Effector memory CD4-positive, alpha-beta T cell (primary cell): ENCODE results near the gene TJP3.
A peak's percentile ranks its signal among the peaks of the same experiment; 100 is the strongest.
"Not testable (repeated sequence)": the region's sequence is repeated elsewhere in the genome, so short reads cannot be mapped to it uniquely, and the experiment has no call there.

Experiments used
- DNase-seq, 3 donors: peaks; one replicate each; pipeline ENCODE4 v3.0.0-alpha.2; 2020
- H3K27ac ChIP-seq: 2 replicates; pipeline ENCODE4 v1.7.0; 2013; ENCODE audit warnings: mild to moderate bottlenecking, low read length, moderate library complexity; ENCODE audit not compliant: insufficient read depth, poor library complexity, severe bottlenecking
- H3K27me3 ChIP-seq: replicated peaks from 2 replicates; pipeline ENCODE4 v1.7.0; 2013; ENCODE audit warnings: mild to moderate bottlenecking, low read length; ENCODE audit not compliant: insufficient read depth, control insufficient read depth, poor library complexity, severe bottlenecking
- H3K36me3 ChIP-seq: 2 replicates; pipeline ENCODE4 v1.7.0; 2013; ENCODE audit warnings: mild to moderate bottlenecking, low read length, moderate library complexity; ENCODE audit not compliant: control insufficient read depth, insufficient read depth
- H3K4me1 ChIP-seq: 2 replicates; pipeline ENCODE4 v1.7.0; 2013; ENCODE audit warnings: low read length, mild to moderate bottlenecking; ENCODE audit not compliant: control insufficient read depth, insufficient read depth, poor library complexity, severe bottlenecking
- H3K4me3 ChIP-seq: 2 replicates; pipeline ENCODE4 v1.7.0; 2013; ENCODE audit warnings: low read length, low read depth, mild to moderate bottlenecking; ENCODE audit not compliant: insufficient read depth, poor library complexity, severe bottlenecking
- H3K9me3 ChIP-seq: 2 replicates; pipeline ENCODE4 v1.7.0; 2013; ENCODE audit warnings: mild to moderate bottlenecking, low read length, moderate library complexity; ENCODE audit not compliant: control insufficient read depth

The TJP3 gene

DNA sequence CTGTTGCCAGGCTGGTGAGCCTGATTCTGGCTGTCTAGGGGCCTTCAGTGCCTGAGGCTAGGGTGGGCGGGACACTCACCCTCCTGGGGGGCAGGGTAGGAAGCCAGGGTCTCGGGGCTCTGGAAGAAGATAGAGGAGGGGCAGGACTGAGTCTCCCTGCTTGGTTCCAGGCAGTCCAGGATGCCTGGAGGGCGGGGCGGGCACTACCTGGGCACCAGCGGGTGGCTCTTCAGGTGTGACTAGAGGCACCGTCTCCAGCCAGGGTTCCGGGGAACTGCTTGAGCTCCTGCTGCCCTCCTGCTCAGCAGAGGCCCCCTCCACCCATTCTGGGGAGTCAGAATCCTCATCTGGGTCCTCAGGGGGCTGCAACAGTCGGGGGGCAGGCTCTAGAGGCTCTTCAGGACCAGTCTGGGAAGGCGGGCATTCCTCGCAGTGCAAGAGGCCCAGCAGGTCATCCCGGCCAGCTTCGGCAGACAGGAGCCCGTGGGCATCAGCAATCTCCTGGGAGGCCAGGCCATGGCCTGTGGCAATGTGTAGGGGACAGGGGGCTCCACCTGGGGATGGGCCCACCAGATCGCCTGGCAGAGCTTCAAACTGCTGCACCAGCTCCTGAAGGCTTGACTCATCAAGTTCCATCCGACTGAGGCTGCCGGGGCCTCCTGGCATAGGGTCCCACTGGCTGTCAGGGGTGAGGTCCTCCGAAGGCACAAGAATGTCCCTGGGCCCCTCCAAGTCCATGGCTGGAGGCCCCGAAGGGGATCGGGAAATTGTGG, 51.5 kb downstream of the TJP3 start:
- DNase-seq = no peak
- H3K27ac ChIP-seq = peak overlapping the region; percentile 18
- no peak overlapping the region for H3K4me3 ChIP-seq
- H3K36me3 ChIP-seq = peaks cover 9% of the 10 kb centered on the region
- no peaks in the 10 kb centered on the region for H3K9me3 ChIP-seq
- no peaks in the 10 kb centered on the region for H3K27me3 ChIP-seq
- peaks cover 33% of the 10 kb centered on the region for H3K4me1 ChIP-seq

DNA sequence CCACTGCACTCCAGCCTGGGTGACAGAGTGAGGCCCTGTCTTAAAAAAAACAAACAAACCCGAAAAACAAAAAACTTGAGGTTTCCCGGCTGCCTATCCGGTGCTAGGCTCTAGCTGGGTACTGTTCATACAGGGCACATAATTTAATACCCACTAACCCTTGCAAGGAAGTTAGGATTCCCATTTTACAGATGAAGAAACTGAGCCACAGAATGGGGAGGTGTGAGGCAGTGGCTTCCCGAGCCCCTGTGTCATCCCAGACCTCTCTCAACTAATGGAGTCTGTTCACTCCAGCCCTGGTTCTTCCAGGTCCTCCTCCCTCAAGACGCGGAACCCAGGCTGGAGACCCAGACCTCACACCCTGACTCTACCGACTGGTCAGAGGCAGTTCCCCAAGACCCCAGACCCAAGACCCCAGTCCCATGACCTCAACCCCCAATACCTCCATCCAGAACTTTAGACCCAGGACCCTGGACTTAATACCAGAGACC, 52.7 kb downstream of the TJP3 start:
- Histone ChIP-seq H3K27me3 (no peaks in the 10 kb centered on the region), H3K36me3 (peaks cover 14% of the 10 kb centered on the region), H3K9me3 (no peaks in the 10 kb centered on the region), H3K4me3 (peak overlapping the region; percentile 86), H3K27ac (peak overlapping the region; percentile 99), H3K4me1 (peaks cover 33% of the 10 kb centered on the region)
- peak in 1 of 3 donors; percentile 7 for DNase-seq

DNA sequence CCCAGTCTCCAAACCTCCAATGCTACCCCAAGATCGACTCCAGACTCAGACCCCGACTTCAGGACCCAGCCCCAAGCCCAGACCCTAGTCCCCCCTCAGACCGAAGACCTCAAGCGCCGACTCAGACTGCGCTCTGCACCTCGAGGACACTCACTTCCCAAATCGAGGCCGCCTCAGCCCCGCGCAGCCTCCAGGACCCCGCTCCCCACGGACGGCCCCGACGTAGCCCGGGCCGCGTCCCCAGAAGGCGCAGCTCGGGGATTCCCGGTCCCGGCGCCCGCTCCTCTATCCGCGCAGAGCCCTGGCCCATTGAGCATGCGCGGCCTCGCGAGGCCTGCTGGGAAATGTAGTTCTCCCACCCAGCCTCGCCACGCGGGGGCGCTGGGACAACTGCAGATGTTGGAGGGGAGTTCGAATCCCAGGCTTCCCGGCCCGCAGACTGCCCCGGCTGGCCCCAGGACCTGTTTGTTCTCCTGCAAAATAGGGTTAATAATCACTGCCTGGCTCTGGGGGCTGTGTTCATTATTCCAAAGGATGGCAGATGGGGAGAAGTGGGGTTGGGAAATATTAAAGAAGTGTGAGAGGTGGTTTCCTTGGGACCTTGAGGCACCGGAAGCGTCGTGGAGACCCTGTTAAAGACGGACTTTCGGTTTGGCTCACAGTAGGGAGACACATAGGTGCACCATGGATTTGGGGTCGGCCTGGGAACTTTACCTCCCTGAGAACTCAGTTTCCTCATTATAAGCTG, 53.4 kb downstream of the TJP3 start, which contains the start of gene APBA3:
APBA3 (minus strand) TSS at position 311 of the 748 bp plus-strand sequence. CDS start 1,428 bp downstream, outside the sequence.
- H3K36me3 ChIP-seq = peaks cover 18% of the 10 kb centered on the region

DNA sequence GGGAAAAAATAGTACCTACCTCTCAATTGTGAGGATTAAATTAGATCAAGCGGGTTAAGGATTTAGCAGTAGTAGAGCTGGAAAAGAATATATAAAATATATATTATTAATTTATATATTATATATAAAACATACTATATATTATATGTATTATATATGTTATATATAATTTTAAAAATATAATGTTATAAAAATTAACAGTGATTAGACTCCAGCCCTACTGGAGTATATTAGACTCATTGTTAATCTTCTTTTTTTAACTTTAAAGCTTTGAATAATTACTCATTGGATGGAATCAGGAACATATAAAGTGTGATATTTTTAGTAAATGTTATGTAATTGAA, 53.9 kb downstream of the TJP3 start:
- Histone ChIP-seq H3K27ac (peak overlapping the region; percentile 100), H3K9me3 (no peaks in the 10 kb centered on the region), H3K4me1 (peaks cover 40% of the 10 kb centered on the region), H3K36me3 (peaks cover 23% of the 10 kb centered on the region), H3K4me3 (no peak overlapping the region), H3K27me3 (no peaks in the 10 kb centered on the region)
- DNase-seq = no peak

More for the DNA sequence above, 53.4 kb downstream of the TJP3 start, which contains the start of gene APBA3:
- H3K9me3 ChIP-seq = no peaks in the 10 kb centered on the region
- peak; percentile 88 to 91 (median 90) for DNase-seq
- H3K4me3 ChIP-seq = peak within 1 kb of the TSS; percentile 86
- peak within 1 kb of the TSS; percentile 100 for H3K27ac ChIP-seq
- peaks cover 37% of the 10 kb centered on the region for H3K4me1 ChIP-seq
- H3K27me3 ChIP-seq = no peaks in the 10 kb centered on the region

DNA sequence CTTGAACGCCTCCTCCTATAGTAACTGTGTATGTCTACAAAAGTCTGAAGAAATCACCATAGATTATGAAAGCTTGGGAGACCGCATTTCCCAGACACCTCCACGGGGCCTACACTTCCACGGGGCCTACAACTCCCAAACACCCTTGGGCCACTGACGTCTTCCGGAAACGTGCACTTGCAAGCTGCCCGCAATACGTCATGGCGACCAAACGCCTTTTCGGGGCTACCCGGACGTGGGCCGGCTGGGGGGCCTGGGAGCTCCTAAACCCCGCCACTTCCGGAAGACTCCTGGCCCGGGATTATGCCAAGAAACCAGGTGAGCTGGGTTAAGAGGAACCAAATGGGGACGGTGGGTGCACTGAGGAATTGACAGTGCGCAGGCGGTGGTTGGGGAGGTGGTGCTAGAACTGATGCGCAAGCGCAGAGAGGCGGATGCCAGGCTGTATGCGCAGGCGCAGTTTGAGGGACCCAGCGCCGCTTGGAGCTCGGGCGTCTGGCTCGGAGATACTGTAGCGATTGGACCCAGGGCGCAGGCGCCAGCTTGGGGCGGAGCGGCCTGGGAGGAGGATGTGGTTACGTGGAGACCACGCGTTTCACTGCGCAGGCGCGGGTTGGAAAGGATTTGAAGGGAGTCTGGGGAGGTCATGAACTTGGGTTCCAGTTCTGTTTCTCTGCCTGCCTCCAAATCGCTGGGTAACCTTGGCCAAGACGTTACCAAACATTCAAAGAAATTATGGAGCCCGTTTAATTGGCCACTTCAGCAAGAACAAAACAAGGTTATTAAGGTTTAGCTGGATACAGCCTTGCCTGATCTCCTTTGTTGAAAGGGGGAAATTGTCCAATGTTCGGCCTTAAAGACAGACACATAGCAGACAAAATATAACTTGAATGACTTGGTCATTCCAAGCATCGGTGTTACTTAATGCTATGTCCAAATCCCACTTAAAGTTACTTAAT, 54.6 kb downstream of the TJP3 start, which contains the start of gene MRPL54:
MRPL54 (plus strand) TSS at position 182 of the 959 bp plus-strand sequence; CDS start at position 201, 19 bp downstream.
- Histone ChIP-seq H3K27ac (peak within 1 kb of the TSS; percentile 100), H3K4me1 (peaks cover 40% of the 10 kb centered on the region), H3K27me3 (no peaks in the 10 kb centered on the region), H3K4me3 (peak within 1 kb of the TSS; percentile 86), H3K36me3 (peaks cover 27% of the 10 kb centered on the region), H3K9me3 (no peaks in the 10 kb centered on the region)
- peak; percentile 98 to 99 (median 99) for DNase-seq

DNA sequence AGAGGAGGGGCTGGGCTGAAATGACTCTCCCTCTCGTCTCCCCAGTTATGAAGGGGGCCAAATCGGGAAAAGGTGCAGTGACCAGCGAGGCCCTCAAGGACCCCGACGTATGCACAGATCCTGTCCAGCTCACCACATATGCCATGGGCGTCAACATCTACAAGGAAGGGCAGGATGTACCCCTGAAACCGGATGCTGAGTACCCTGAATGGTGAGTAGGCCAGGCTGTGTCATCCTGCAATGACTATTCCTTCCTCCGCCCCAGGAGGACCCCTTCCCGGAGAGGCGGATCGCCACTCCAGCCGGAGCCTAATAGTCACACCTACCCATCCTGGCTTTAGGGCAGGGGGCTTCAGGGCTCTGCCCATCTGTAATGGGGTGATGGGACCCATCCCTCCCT, 56.9 kb downstream of the TJP3 start:
- H3K4me3 ChIP-seq = no peak overlapping the region
- no peaks in the 10 kb centered on the region for H3K27me3 ChIP-seq
- H3K9me3 ChIP-seq = no peaks in the 10 kb centered on the region
- H3K4me1 ChIP-seq = peaks cover 29% of the 10 kb centered on the region
- peaks cover 40% of the 10 kb centered on the region for H3K36me3 ChIP-seq
- no peak for DNase-seq
- no peak overlapping the region for H3K27ac ChIP-seq

DNA sequence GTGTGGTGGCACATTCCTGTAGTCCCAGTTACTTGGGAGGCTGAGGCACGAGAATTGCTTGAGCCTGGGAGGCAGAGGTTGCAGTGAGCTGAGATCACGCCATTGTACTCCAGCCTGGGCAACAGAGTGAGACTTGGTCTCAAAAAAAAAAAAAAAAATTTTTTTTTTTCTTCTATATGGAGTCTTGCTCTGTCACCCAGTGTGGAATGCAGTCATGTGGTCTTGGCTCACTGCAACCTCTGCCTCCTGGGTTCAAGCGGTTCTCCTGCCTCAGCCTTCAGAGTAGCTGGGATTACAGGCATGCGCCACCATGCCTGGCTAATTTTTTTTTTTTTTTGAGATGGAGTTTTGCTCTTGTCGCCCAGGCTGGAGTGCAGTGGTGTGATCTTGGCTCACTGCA, 57.6 kb downstream of the TJP3 start:
- Histone ChIP-seq H3K4me1 (peaks cover 24% of the 10 kb centered on the region), H3K36me3 (peaks cover 40% of the 10 kb centered on the region)
- not testable (repeated sequence) for H3K27me3 ChIP-seq, DNase-seq, H3K9me3 ChIP-seq, H3K4me3 ChIP-seq, H3K27ac ChIP-seq

DNA sequence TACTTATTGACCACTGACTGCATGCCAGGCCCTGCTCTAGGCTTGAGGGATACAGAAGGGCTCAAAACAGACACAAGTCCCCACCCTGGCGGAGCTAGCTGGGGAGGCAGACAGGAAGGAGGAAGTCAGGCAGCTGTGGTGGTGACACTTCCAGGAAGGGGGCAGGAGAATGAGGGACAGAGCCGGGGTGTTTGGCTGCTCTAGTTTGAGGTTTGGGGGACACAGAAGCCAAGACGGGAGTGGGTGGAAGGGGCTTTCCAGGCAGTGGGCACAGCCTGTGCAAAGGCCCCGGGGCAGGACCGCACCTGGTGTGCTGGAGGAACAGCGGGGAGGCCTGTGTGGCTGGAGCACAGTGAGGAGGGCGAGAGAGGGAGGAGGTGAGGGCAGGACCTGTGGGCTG, 58.3 kb downstream of the TJP3 start:
- Histone ChIP-seq H3K27ac (no peak overlapping the region), H3K9me3 (no peaks in the 10 kb centered on the region), H3K36me3 (peaks cover 40% of the 10 kb centered on the region), H3K27me3 (no peaks in the 10 kb centered on the region), H3K4me1 (peaks cover 16% of the 10 kb centered on the region), H3K4me3 (no peak overlapping the region)
- no peak for DNase-seq

DNA sequence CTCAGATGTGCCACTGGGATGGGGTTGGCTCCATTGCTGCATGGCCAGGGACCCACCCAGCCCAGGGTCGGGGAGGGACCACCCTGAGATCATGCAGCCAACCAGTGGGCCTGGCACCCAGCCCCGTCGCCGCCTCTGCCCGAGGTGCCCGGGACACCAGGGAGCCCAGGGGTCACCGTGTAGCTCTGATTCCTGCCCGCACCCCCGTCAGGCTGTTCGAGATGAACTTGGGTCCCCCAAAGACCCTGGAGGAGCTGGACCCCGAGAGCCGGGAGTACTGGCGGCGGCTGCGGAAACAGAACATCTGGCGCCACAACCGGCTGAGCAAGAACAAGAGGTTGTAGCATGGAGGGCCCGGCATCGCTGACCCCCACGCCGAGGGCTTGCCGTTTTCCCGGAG, 58.9 kb downstream of the TJP3 start:
- H3K36me3 ChIP-seq = peaks cover 40% of the 10 kb centered on the region
- no peaks in the 10 kb centered on the region for H3K27me3 ChIP-seq
- H3K27ac ChIP-seq = no peak overlapping the region
- no peak for DNase-seq
- peaks cover 12% of the 10 kb centered on the region for H3K4me1 ChIP-seq
- H3K9me3 ChIP-seq = no peaks in the 10 kb centered on the region
- H3K4me3 ChIP-seq = no peak overlapping the region
